AG04450 (cell line): ENCODE data around the gene TIMP2. TPM values are rescaled to one million over a fixed set of nuclear protein-coding genes. Genes with fewer than 3 reads are reported as not detected.
"Not testable (repeated sequence)": the region's sequence is repeated elsewhere in the genome, so short reads cannot be mapped to it uniquely, and the experiment has no call there.

Experiments
- CTCF ChIA-PET: fragments of 300-600, 350-600 bp; formaldehyde crosslinking; extraction: SDS; loops from one replicate; lab custom pipeline; 2022; ENCODE audit warnings: antibody characterized with exemption, inconsistent platforms; lab: Charles Lee
- POLR2A ChIA-PET: fragments of 350-600 bp; formaldehyde crosslinking; extraction: SDS; loops from one replicate; lab custom pipeline; 2021; ENCODE audit warnings: antibody characterized with exemption, inconsistent platforms; lab: Yijun Ruan, JAX
- DNase-seq: peaks from one replicate; pipeline ENCODE4 v3.0.0-alpha.2; 2011; ENCODE audit warnings: low read depth, low spot score
- H3K27ac ChIP-seq: one replicate; pipeline ENCODE4 v1.5.1; 2012; ENCODE audit warnings: low read depth, low read length, control low read depth
- H3K27me3 ChIP-seq: one replicate; pipeline ENCODE4 v1.6.0; 2012; ENCODE audit warnings: low read length; ENCODE audit not compliant: control insufficient read depth, insufficient read depth
- H3K4me3 ChIP-seq: 2 replicates; pipeline ENCODE4 v1.5.1; 2011; ENCODE audit warnings: mild to moderate bottlenecking, low read depth, low read length, control low read depth
- H3K9me3 ChIP-seq: 2 replicates; pipeline ENCODE4 v1.5.1; 2012; ENCODE audit warnings: low read length; ENCODE audit not compliant: control insufficient read depth, insufficient read depth
- polyA plus RNA-seq: library from polyadenylated mRNA; depleted of rRNA; stranded (reverse); fragments of >200 nt; gene quantifications from 2 replicates; pipeline ENCODE4 v1.2.3, GENCODE V29; 2011
- TF ChIP-seq, protein P1 (sequence below): IDR thresholded peaks from 2 replicates; pipeline ENCODE4 v1.5.1; 2011; ENCODE audit warnings: low read depth, low read length, control low read depth, inconsistent platforms

TIMP2 gene
- polyA plus RNA-seq, 1 experiment: 356 TPM

DNA sequence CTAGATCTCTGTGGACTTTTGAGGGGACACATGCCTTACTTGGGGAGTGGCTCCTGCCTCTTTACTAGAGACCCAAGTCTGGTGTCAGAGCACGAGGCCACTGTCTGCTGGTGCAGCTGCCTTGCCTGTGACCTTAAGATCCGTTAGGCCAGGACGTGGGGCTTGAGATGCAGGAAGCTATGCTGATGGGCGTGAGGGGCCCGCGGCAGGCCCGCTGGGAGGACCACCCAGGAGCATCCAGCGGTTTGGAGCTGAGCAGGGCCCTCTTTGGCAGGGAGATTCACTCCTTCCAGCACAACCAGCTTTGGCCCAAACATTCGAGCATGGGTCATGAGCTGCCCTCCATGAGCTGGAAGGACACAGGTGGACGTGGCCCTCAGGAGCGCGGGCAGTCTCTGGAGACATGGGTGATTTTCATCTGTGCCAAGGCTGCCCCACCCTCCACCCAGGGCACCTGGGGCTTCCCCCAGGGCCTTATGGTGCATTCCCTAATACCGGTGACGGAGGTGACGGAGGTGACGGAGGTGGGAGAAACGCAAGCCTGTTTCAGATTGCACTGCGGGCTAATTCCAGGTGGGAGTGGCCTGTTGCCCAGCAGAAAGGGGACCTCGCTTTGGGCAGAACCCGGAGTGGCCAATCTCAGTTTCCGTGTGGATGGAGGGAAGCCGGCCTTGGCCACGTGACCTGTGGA is 41.9 kb upstream of the TIMP2 start:
- no peak for DNase-seq
- no peak overlapping the region for H3K4me3 ChIP-seq
- CTCF ChIA-PET: no interaction called here
- no peak overlapping the region for H3K27ac ChIP-seq
- POLR2A ChIA-PET: no interaction called here
- no peaks in the 10 kb centered on the region; the same call in 1 of the 2 replicates for H3K9me3 ChIP-seq
- TF ChIP-seq, protein P1, sequence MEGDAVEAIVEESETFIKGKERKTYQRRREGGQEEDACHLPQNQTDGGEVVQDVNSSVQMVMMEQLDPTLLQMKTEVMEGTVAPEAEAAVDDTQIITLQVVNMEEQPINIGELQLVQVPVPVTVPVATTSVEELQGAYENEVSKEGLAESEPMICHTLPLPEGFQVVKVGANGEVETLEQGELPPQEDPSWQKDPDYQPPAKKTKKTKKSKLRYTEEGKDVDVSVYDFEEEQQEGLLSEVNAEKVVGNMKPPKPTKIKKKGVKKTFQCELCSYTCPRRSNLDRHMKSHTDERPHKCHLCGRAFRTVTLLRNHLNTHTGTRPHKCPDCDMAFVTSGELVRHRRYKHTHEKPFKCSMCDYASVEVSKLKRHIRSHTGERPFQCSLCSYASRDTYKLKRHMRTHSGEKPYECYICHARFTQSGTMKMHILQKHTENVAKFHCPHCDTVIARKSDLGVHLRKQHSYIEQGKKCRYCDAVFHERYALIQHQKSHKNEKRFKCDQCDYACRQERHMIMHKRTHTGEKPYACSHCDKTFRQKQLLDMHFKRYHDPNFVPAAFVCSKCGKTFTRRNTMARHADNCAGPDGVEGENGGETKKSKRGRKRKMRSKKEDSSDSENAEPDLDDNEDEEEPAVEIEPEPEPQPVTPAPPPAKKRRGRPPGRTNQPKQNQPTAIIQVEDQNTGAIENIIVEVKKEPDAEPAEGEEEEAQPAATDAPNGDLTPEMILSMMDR: no peak
- no peaks in the 10 kb centered on the region for H3K27me3 ChIP-seq

GRCh38 chr17:78966123-78966813 is 41.1 kb upstream of the TIMP2 start:
- ChIA-PET POLR2A (no interaction called here), CTCF (interaction anchor here (2.3 kb wide), 1 partner anchor 101 kb away, joined by 9 read pairs; no protein-coding TSS in a partner anchor)
- Histone ChIP-seq H3K9me3 (no peaks in the 10 kb centered on the region; the same call in 1 of the 2 replicates), H3K4me3 (no peak overlapping the region), H3K27ac (no peak overlapping the region), H3K27me3 (no peaks in the 10 kb centered on the region)
- no peak for DNase-seq
- TF ChIP-seq, protein P1: no peak

DNA sequence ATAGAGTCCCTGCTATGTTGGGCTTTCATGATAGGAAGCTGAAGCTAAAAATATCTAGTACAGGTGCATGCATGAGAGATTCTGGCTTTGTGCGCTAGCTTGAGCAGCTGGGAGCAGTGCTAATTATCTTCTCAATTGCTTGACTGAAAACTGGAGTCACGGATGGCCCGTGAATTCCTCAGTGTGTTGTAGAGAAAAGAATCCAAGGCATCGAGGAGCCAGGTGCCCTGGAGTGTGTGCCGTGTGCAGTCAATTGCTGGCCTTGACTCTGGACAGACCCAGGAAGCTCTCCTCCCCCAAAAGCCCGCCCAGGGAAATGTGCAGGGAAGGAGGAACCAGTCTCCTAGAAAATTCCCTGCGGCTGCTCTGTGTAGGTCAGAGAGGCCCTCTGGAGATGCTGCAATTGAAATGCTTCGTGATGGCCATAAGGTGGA is 40.3 kb upstream of the TIMP2 start:
- no peaks in the 10 kb centered on the region for H3K27me3 ChIP-seq
- TF ChIP-seq, protein P1: no peak
- H3K27ac ChIP-seq: no peak overlapping the region
- H3K4me3 ChIP-seq: no peak overlapping the region
- no peak for DNase-seq
- ChIA-PET POLR2A (no interaction called here), CTCF (interaction anchor here (1.6 to 2.3 kb wide), 2 partner anchors 13 to 100 kb away, joined by 3 to 9 read pairs; no protein-coding TSS in a partner anchor)
- H3K9me3 ChIP-seq: no peaks in the 10 kb centered on the region; the same call in 1 of the 2 replicates

DNA sequence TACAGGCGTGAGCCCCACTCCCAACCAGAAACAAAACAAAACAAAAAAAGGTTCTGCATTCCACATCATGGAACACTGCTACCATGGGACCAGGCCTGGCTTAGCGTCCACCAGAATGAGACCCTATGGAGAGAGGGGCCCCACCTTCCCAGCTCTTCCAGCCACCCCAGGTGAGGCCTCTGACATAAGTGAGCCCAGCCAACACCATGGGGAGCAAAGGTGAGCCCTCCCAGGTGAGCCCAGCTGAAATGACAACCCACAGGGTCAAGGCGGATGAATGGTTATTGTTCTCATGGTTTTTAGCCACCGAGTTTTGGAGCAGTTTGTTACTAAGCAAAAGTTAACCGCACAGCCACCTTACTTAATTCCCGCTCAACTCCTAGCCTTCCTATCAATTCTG is 38.2 kb upstream of the TIMP2 start:
- DNase-seq: no peak
- Histone ChIP-seq H3K27ac (no peak overlapping the region), H3K4me3 (no peak overlapping the region), H3K27me3 (no peaks in the 10 kb centered on the region), H3K9me3 (no peaks in the 10 kb centered on the region; the same call in 1 of the 2 replicates)
- ChIA-PET CTCF (interaction anchor here (1.3 kb wide), 1 partner anchor 8 kb away, joined by 7 read pairs; no protein-coding TSS in a partner anchor), POLR2A (no interaction called here)
- TF ChIP-seq, protein P1: no peak

- H3K27me3 ChIP-seq, H3K27ac ChIP-seq, H3K4me3 ChIP-seq, H3K9me3 ChIP-seq, POLR2A ChIA-PET, DNase-seq: not testable (repeated sequence)
- CTCF ChIA-PET: interaction anchor here (1.3 kb wide), 1 partner anchor 8 kb away, joined by 7 read pairs; no protein-coding TSS in a partner anchor
Measured at GRCh38 chr17:78962984-78963348, 37.8 kb upstream of the TIMP2 start.
